CD4-positive, alpha-beta T cell (primary cell): Measurements from ENCODE around the gene KCNMA1. TPM values are rescaled to one million over a fixed set of nuclear protein-coding genes. Genes with fewer than 3 reads are reported as not detected.

Experiments used
- ATAC-seq: fragments of 200-7000 bp; cut with Tn5 transposase; one replicate; pipeline ENCODE4 v1.10.0; 2022; ENCODE audit warnings: mild to moderate bottlenecking; ENCODE audit not compliant: poor library complexity
- CTCF ChIA-PET: fragments of 350-600 bp; sonication (Branson Sonifier 250); formaldehyde crosslinking; loops from one replicate; lab custom pipeline; 2021; ENCODE audit warnings: antibody characterized with exemption, inconsistent platforms; lab: Charles Lee
- POLR2A ChIA-PET: fragments of 350-600 bp; sonication (Branson Sonifier 250); formaldehyde crosslinking; loops from one replicate; lab custom pipeline; 2021; ENCODE audit warnings: antibody characterized with exemption, inconsistent platforms; lab: Charles Lee
- DNase-seq, 14 experiments: peaks; one replicate each; pipeline ENCODE4 v3.0.0-alpha.2; 2013 to 2020; ENCODE audit warnings: mixed read lengths in 2 of 14
- H3K27ac ChIP-seq, 2 donors: one replicate each; pipeline versions ENCODE4 v1.5.1 to v1.7.0; 2013; ENCODE audit warnings: low read length in 2 of 2, low read depth in 1 of 2, mild to moderate bottlenecking in 1 of 2
- H3K27me3 ChIP-seq, 2 experiments: 1 replicate in 1 of 2; 2 replicates in 1 of 2; pipeline versions ENCODE4 v1.6.1 to v1.7.0; 2013; ENCODE audit warnings: low read length in 2 of 2, control low read depth in 1 of 2, mild to moderate bottlenecking in 1 of 2, moderate library complexity in 1 of 2; ENCODE audit not compliant: insufficient read depth in 2 of 2, control insufficient read depth in 1 of 2
- H3K36me3 ChIP-seq: one replicate; pipeline ENCODE4 v1.6.1; 2013; ENCODE audit warnings: low read length, control low read depth; ENCODE audit not compliant: insufficient read depth
- H3K4me1 ChIP-seq: one replicate; pipeline ENCODE4 v1.6.1; 2013; ENCODE audit warnings: low read length, control low read depth; ENCODE audit not compliant: insufficient read depth
- H3K4me3 ChIP-seq: one replicate; pipeline ENCODE4 v1.5.1; 2013; ENCODE audit warnings: mild to moderate bottlenecking, low read length, moderate library complexity
- H3K9me3 ChIP-seq, 2 experiments: 1 replicate in 1 of 2; 2 replicates in 1 of 2; pipeline versions ENCODE4 v1.6.1 to v1.7.0; 2013; ENCODE audit warnings: low read length in 2 of 2, mild to moderate bottlenecking in 2 of 2, control low read depth in 1 of 2, moderate library complexity in 1 of 2; ENCODE audit not compliant: control insufficient read depth in 1 of 2, insufficient read depth in 1 of 2
- H3K27ac Mint-ChIP-seq: one replicate; pipeline ENCODE4 v1.8.0; 2020; ENCODE audit warnings: mixed read lengths
- H3K27me3 Mint-ChIP-seq: one replicate; pipeline ENCODE4 v1.8.0; 2021; ENCODE audit warnings: mixed read lengths
- H3K36me3 Mint-ChIP-seq: one replicate; pipeline ENCODE4 v1.8.0; 2021; ENCODE audit warnings: low read depth, mixed read lengths
- H3K4me1 Mint-ChIP-seq: one replicate; pipeline ENCODE4 v1.8.0; 2021; ENCODE audit warnings: low read depth, mixed read lengths
- H3K4me3 Mint-ChIP-seq: one replicate; pipeline ENCODE4 v1.8.0; 2020; ENCODE audit warnings: mild to moderate bottlenecking, mixed read lengths
- H3K9me3 Mint-ChIP-seq: one replicate; pipeline ENCODE4 v1.8.0; 2020; ENCODE audit warnings: mixed read lengths
- CTCF ChIP-seq: fragments of 200-600 bp; IDR thresholded peaks from one replicate; pipeline ENCODE4 v1.8.0; 2022; ENCODE audit warnings: antibody characterized with exemption, mild to moderate bottlenecking
- intact Hi-C, 2 experiments: fragments of 100-400 bp; cut with DNase I in 1 of 2; cut with micrococcal nuclease in 1 of 2; formaldehyde crosslinking; loops; one replicate each; pipeline versions ENCODE4 v1.15.1 to v1.9.0; 2023 to 2025; cut with DNase I, micrococcal nuclease
- total RNA-seq, 174 experiments: library from RNA in 2 of 174; stranded (reverse) in 2 of 174; gene quantifications; one replicate each; pipeline ENCODE4 v1.2.3 and lab custom pipeline; 2021 to 2026

The KCNMA1 gene
- total RNA-seq, 2 experiments from 2014 or later, result not detected

- no peak overlapping the region for H3K4me3 ChIP-seq
- no peak for DNase-seq
- ChIA-PET POLR2A (no interaction called here), CTCF (no interaction called here)
- intact Hi-C loops, result no loop called here
- no peaks in the 10 kb centered on the region for H3K36me3 ChIP-seq
- H3K27ac ChIP-seq, result no peak overlapping the region
- Mint-ChIP-seq H3K4me3 (no peak overlapping the region), H3K4me1 (no peaks in the 10 kb centered on the region), H3K36me3 (no peaks in the 10 kb centered on the region), H3K27ac (no peak overlapping the region), H3K9me3 (no peaks in the 10 kb centered on the region), H3K27me3 (peaks cover 23% of the 10 kb centered on the region)
- TF ChIP-seq CTCF, result no peak
- peaks cover 0 to 4% of the 10 kb centered on the region in 2 experiments for H3K27me3 ChIP-seq
- no peaks in the 10 kb centered on the region for H3K4me1 ChIP-seq
- no peaks in the 10 kb centered on the region for H3K9me3 ChIP-seq
- ATAC-seq, result no peak
These were observed 207.1 kb downstream of the KCNMA1 start for GRCh38 chr10:77430530-77430929.

GRCh38 chr10:77428691-77429395 lies 208.8 kb downstream of the KCNMA1 start:
- ATAC-seq, result no peak
- POLR2A ChIA-PET, result no interaction called here

GRCh38 chr10:77424257-77424656 lies 213.4 kb downstream of the KCNMA1 start:
- POLR2A ChIA-PET, result no interaction called here
- Histone ChIP-seq H3K27me3 (peaks cover 0 to 4% of the 10 kb centered on the region in 2 experiments), H3K4me3 (no peak overlapping the region), H3K36me3 (no peaks in the 10 kb centered on the region), H3K27ac (no peak overlapping the region), H3K4me1 (no peaks in the 10 kb centered on the region), H3K9me3 (no peaks in the 10 kb centered on the region)
- ATAC-seq, result no peak
- TF ChIP-seq CTCF, result no peak
- H3K36me3 Mint-ChIP-seq, result no peaks in the 10 kb centered on the region
- CTCF ChIA-PET, result no interaction called here
- no peak overlapping the region for H3K4me3 Mint-ChIP-seq
- H3K27me3 Mint-ChIP-seq, result peaks cover 13% of the 10 kb centered on the region
- no peaks in the 10 kb centered on the region for H3K9me3 Mint-ChIP-seq
- no peak for DNase-seq
- intact Hi-C loops, result no loop called here
- H3K4me1 Mint-ChIP-seq, result no peaks in the 10 kb centered on the region
- no peak overlapping the region for H3K27ac Mint-ChIP-seq

More at GRCh38 chr10:77428691-77429395, 208.8 kb downstream of the KCNMA1 start:
- Histone ChIP-seq H3K27ac (no peak overlapping the region), H3K9me3 (no peaks in the 10 kb centered on the region), H3K4me3 (no peak overlapping the region), H3K4me1 (no peaks in the 10 kb centered on the region), H3K36me3 (no peaks in the 10 kb centered on the region), H3K27me3 (peaks cover 0 to 4% of the 10 kb centered on the region in 2 experiments)
- TF ChIP-seq CTCF, result no peak
- intact Hi-C loops, result no loop called here
- CTCF ChIA-PET, result no interaction called here
- H3K4me3 Mint-ChIP-seq, result no peak overlapping the region
- H3K36me3 Mint-ChIP-seq, result no peaks in the 10 kb centered on the region
- H3K4me1 Mint-ChIP-seq, result no peaks in the 10 kb centered on the region
- DNase-seq, result no peak
- no peaks in the 10 kb centered on the region for H3K9me3 Mint-ChIP-seq
- peaks cover 23% of the 10 kb centered on the region for H3K27me3 Mint-ChIP-seq
- H3K27ac Mint-ChIP-seq, result no peak overlapping the region
